Stimulated activated CD8-positive, alpha-beta memory T cell treated with anti-CD3 and anti-CD28 coated beads, Interleukin-2, amount 100 ng/mL, for 48 hours (primary cell): ENCODE data around the gene ATP2B2.

Experiments used
- DNase-seq, 2 donors: peaks; one replicate each; pipeline ENCODE4 v3.0.0-alpha.2; 2020; ENCODE audit warnings: low read depth in 2 of 2

ATP2B2 gene

GRCh38 chr3:10529809-10530208 is 24.4 kb upstream of the ATP2B2 start:
- no peak for DNase-seq

GRCh38 chr3:10528046-10528445 is 22.7 kb upstream of the ATP2B2 start:
- no peak for DNase-seq

GRCh38 chr3:10527295-10528001 is 22.1 kb upstream of the ATP2B2 start:
- DNase-seq: no peak

GRCh38 chr3:10526366-10526765 is 21.0 kb upstream of the ATP2B2 start:
- DNase-seq: no peak

- no peak for DNase-seq
These were observed 19.5 kb upstream of the ATP2B2 start for GRCh38 chr3:10524799-10525301.

- no peak for DNase-seq
These were observed 18.9 kb upstream of the ATP2B2 start for GRCh38 chr3:10524270-10524669.

- DNase-seq: no peak
These were observed 18.2 kb upstream of the ATP2B2 start for GRCh38 chr3:10523561-10523960.

- DNase-seq: no peak
These were observed 17.4 kb upstream of the ATP2B2 start for GRCh38 chr3:10522646-10523303.

- DNase-seq: no peak
These were observed 16.5 kb upstream of the ATP2B2 start for GRCh38 chr3:10521772-10522441.

- DNase-seq: no peak
These were observed 14.7 kb upstream of the ATP2B2 start for GRCh38 chr3:10520072-10520471.

GRCh38 chr3:10519236-10519635 is 13.8 kb upstream of the ATP2B2 start:
- no peak for DNase-seq

GRCh38 chr3:10518506-10519150 is 13.2 kb upstream of the ATP2B2 start:
- no peak for DNase-seq

GRCh38 chr3:10517627-10518026 is 12.2 kb upstream of the ATP2B2 start:
- no peak for DNase-seq

GRCh38 chr3:10516544-10517452 is 11.4 kb upstream of the ATP2B2 start:
- no peak for DNase-seq

GRCh38 chr3:10515884-10516495 is 10.6 kb upstream of the ATP2B2 start:
- no peak for DNase-seq

- DNase-seq: no peak
These were observed 10.0 kb upstream of the ATP2B2 start for GRCh38 chr3:10515396-10515795.

GRCh38 chr3:10514407-10515069 is 9.2 kb upstream of the ATP2B2 start:
- no peak for DNase-seq

GRCh38 chr3:10513306-10513705 is 7.9 kb upstream of the ATP2B2 start:
- no peak for DNase-seq

GRCh38 chr3:10512687-10513086 is 7.3 kb upstream of the ATP2B2 start:
- DNase-seq: no peak

- DNase-seq: no peak
These were observed 6.6 kb upstream of the ATP2B2 start for GRCh38 chr3:10511809-10512494.
